ENCODE data around the gene SMARCAL1. TPM values are rescaled to one million over a fixed set of nuclear protein-coding genes. Genes with fewer than 3 reads are reported as not detected.

The SMARCAL1 gene
- total RNA-seq, 1 donor from 2014 or later, result 33.7 TPM

DNA sequence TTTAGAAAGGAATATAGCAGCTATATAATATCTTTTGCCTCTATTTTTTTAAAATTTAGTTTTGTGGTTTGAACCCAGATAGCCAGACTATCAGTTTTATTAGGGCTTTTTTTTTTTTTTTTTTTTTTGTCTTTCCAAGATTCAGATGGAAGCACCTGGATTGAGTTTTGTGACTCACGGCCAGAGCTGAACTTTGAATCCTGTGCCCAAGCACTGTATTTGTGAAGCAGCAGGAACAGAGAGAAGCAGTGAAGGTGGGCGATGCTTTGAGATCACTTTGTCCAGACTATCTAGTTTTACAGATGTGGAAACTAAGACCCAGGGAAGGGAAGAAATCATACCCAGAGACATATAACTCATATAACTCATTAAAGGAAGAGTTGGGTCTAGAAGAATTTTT, 120.3 kb downstream of the SMARCAL1 start:
- DNase-seq (ENCODE audit: low spot score), result no peak

Other genes with a start within 250 kb of the SMARCAL1 start
- gene MARCHF4, start 40.0 kb upstream of the SMARCAL1 start, total RNA-seq (ENCODE audit: insufficient read depth, low replicate concordance), result 1.9 TPM
- gene RPL37A, start 86.4 kb downstream of the SMARCAL1 start, total RNA-seq (ENCODE audit: insufficient read depth, low replicate concordance), result 1,151 TPM
- gene IGFBP2, start 220.9 kb downstream of the SMARCAL1 start, total RNA-seq (ENCODE audit: insufficient read depth, low replicate concordance), result 150 TPM

All from umbilical cord (tissue), 2 donors.